ENCODE data around the gene DYNC1I1. TPM values are rescaled to one million over a fixed set of nuclear protein-coding genes. Genes with fewer than 3 reads are reported as not detected.
"Not testable (repeated sequence)": the region's sequence is repeated elsewhere in the genome, so short reads cannot be mapped to it uniquely, and the experiment has no call there.

The DYNC1I1 gene
- total and polyA plus RNA-seq, 2 experiments from 2014 or later: 20.6 to 24.4 TPM

- H3K4me1 ChIP-seq (ENCODE audit: low read depth): no peaks in the 10 kb centered on the region
- no peak for TF ChIP-seq CTCF (IDR thresholded peaks at IDR 0.05; ENCODE audit: low read depth, low read length)
- H3K27ac ChIP-seq: no peak overlapping the region
- no peak for DNase-seq (ENCODE audit: low read depth in 1 of 2, low spot score in 1 of 2)
- H3K36me3 ChIP-seq: no peaks in the 10 kb centered on the region
- H3K27me3 ChIP-seq: no peaks in the 10 kb centered on the region
- H3K4me3 ChIP-seq: no peak overlapping the region
- no peaks in the 10 kb centered on the region for H3K9me3 ChIP-seq (ENCODE audit: low read depth)
Measured at GRCh38 chr7:95933618-95934017, 161.3 kb downstream of the DYNC1I1 start.

- not testable (repeated sequence) for H3K27ac ChIP-seq; H3K4me3 ChIP-seq; H3K9me3 ChIP-seq (ENCODE audit: low read depth); H3K27me3 ChIP-seq; H3K4me1 ChIP-seq (ENCODE audit: low read depth); H3K36me3 ChIP-seq; DNase-seq (ENCODE audit: low read depth in 1 of 2, low spot score in 1 of 2)
Measured at GRCh38 chr7:95944867-95945266, 172.5 kb downstream of the DYNC1I1 start.

GRCh38 chr7:95950698-95951097, 178.3 kb downstream of the DYNC1I1 start:
- Histone ChIP-seq H3K36me3 (no peaks in the 10 kb centered on the region), H3K4me3 (no peak overlapping the region), H3K27me3 (no peaks in the 10 kb centered on the region), H3K4me1 (ENCODE audit: low read depth) (peaks cover 15% of the 10 kb centered on the region), H3K27ac (no peak overlapping the region), H3K9me3 (ENCODE audit: low read depth) (no peaks in the 10 kb centered on the region)
- DNase-seq (ENCODE audit: low read depth in 1 of 2, low spot score in 1 of 2): no peak
- TF ChIP-seq CTCF (IDR thresholded peaks at IDR 0.05; ENCODE audit: low read depth, low read length): no peak

- no peak for TF ChIP-seq CTCF (IDR thresholded peaks at IDR 0.05; ENCODE audit: low read depth, low read length)
- no peak overlapping the region for H3K27ac ChIP-seq
Measured at GRCh38 chr7:95951531-95951930, 179.2 kb downstream of the DYNC1I1 start.

GRCh38 chr7:95951997-95952795, 179.8 kb downstream of the DYNC1I1 start:
- DNase-seq (ENCODE audit: low read depth in 1 of 2, low spot score in 1 of 2): no peak
- H3K4me3 ChIP-seq: no peak overlapping the region
- peaks cover 15% of the 10 kb centered on the region for H3K4me1 ChIP-seq (ENCODE audit: low read depth)
- H3K9me3 ChIP-seq (ENCODE audit: low read depth): no peaks in the 10 kb centered on the region
- TF ChIP-seq CTCF (IDR thresholded peaks at IDR 0.05; ENCODE audit: low read depth, low read length): no peak
- H3K36me3 ChIP-seq: no peaks in the 10 kb centered on the region
- H3K27ac ChIP-seq: no peak overlapping the region
- H3K27me3 ChIP-seq: no peaks in the 10 kb centered on the region

More at GRCh38 chr7:95951531-95951930, 179.2 kb downstream of the DYNC1I1 start:
- Histone ChIP-seq H3K4me1 (ENCODE audit: low read depth) (peaks cover 15% of the 10 kb centered on the region), H3K9me3 (ENCODE audit: low read depth) (no peaks in the 10 kb centered on the region), H3K36me3 (no peaks in the 10 kb centered on the region), H3K27me3 (no peaks in the 10 kb centered on the region), H3K4me3 (no peak overlapping the region)
- no peak for DNase-seq (ENCODE audit: low read depth in 1 of 2, low spot score in 1 of 2)

- Histone ChIP-seq H3K4me3 (no peak overlapping the region), H3K9me3 (ENCODE audit: low read depth) (no peaks in the 10 kb centered on the region), H3K4me1 (ENCODE audit: low read depth) (peaks cover 15% of the 10 kb centered on the region), H3K27me3 (no peaks in the 10 kb centered on the region), H3K36me3 (no peaks in the 10 kb centered on the region), H3K27ac (no peak overlapping the region)
- no peak for TF ChIP-seq CTCF (IDR thresholded peaks at IDR 0.05; ENCODE audit: low read depth, low read length)
- DNase-seq (ENCODE audit: low read depth in 1 of 2, low spot score in 1 of 2): peak in 1 of 2 donors; percentile 21
Measured at GRCh38 chr7:95952851-95953250, 180.5 kb downstream of the DYNC1I1 start.
